Mesenchymal stem cell (in vitro differentiated cells and primary cell): ENCODE results near the gene RBM15B.

ENCODE experiments used
- DNase-seq: peaks from one replicate; pipeline ENCODE4 v3.0.0-alpha.2; 2013
- H2AFZ ChIP-seq: one replicate; pipeline ENCODE4 v1.6.1; 2013; ENCODE audit warnings: low read depth, mild to moderate bottlenecking, control low read depth, inconsistent platforms, low read length, moderate library complexity
- H2AK5ac ChIP-seq: 2 replicates; pipeline ENCODE4 v1.6.1; 2013; ENCODE audit warnings: low read length, moderate library complexity, mild to moderate bottlenecking, inconsistent platforms; ENCODE audit not compliant: severe bottlenecking
- H2BK120ac ChIP-seq: one replicate; pipeline ENCODE4 v1.6.1; 2013; ENCODE audit warnings: low read depth, mild to moderate bottlenecking, inconsistent platforms, low read length, moderate library complexity
- H2BK12ac ChIP-seq, 2 experiments: one replicate each; pipeline ENCODE4 v1.6.1; 2013; ENCODE audit warnings: inconsistent platforms in 2 of 2, low read length in 2 of 2, mild to moderate bottlenecking in 2 of 2, moderate library complexity in 2 of 2, control low read depth in 1 of 2
- H2BK15ac ChIP-seq: one replicate; pipeline ENCODE4 v1.6.1; 2013; ENCODE audit warnings: mild to moderate bottlenecking, low read depth, inconsistent platforms; ENCODE audit not compliant: poor library complexity, severe bottlenecking
- H2BK5ac ChIP-seq: 2 replicates; pipeline ENCODE4 v1.6.1; 2013; ENCODE audit warnings: low read depth, mild to moderate bottlenecking, low read length, control low read depth, inconsistent platforms; ENCODE audit not compliant: poor library complexity, severe bottlenecking
- H3K14ac ChIP-seq, 2 experiments: one replicate each; pipeline ENCODE4 v1.6.1; 2013; ENCODE audit warnings: inconsistent platforms in 2 of 2, low read length in 2 of 2, control low read depth in 1 of 2, mild to moderate bottlenecking in 1 of 2, moderate library complexity in 1 of 2
- H3K18ac ChIP-seq, 2 experiments: one replicate each; pipeline ENCODE4 v1.6.1; 2013; ENCODE audit warnings: inconsistent platforms in 2 of 2, low read length in 2 of 2, control low read depth in 1 of 2, low read depth in 1 of 2, mild to moderate bottlenecking in 1 of 2
- H3K23ac ChIP-seq, 2 experiments: one replicate each; pipeline ENCODE4 v1.6.1; 2013; ENCODE audit warnings: inconsistent platforms in 2 of 2, low read length in 2 of 2, mild to moderate bottlenecking in 2 of 2, moderate library complexity in 2 of 2, control low read depth in 1 of 2
- H3K27ac ChIP-seq: 2 replicates; pipeline ENCODE4 v1.5.1; 2013; ENCODE audit warnings: mild to moderate bottlenecking, moderate library complexity, low read length, control low read depth, inconsistent platforms; ENCODE audit not compliant: poor library complexity, severe bottlenecking
- H3K27me3 ChIP-seq, 2 experiments: 2 replicates each; pipeline versions ENCODE4 v1.6.1 to v1.7.0; 2013; ENCODE audit warnings: low read length in 2 of 2, mild to moderate bottlenecking in 2 of 2, moderate library complexity in 2 of 2, control low read depth in 1 of 2, inconsistent platforms in 1 of 2; ENCODE audit not compliant: control insufficient read depth in 1 of 2, insufficient read depth in 1 of 2
- H3K36me3 ChIP-seq, 2 experiments: 2 replicates each; pipeline versions ENCODE4 v1.6.1 to v1.7.0; 2013; ENCODE audit warnings: low read length in 2 of 2, control low read depth in 1 of 2, inconsistent platforms in 1 of 2, low read depth in 1 of 2, mild to moderate bottlenecking in 1 of 2; ENCODE audit not compliant: insufficient read depth in 2 of 2, control insufficient read depth in 1 of 2
- H3K4ac ChIP-seq, 2 experiments: one replicate each; pipeline ENCODE4 v1.6.1; 2013; ENCODE audit warnings: inconsistent platforms in 2 of 2, low read length in 2 of 2, mild to moderate bottlenecking in 2 of 2, moderate library complexity in 2 of 2, control low read depth in 1 of 2, low read depth in 1 of 2
- H3K4me1 ChIP-seq: 2 replicates; pipeline ENCODE4 v1.6.1; 2013; ENCODE audit warnings: low read depth, low read length, control low read depth; ENCODE audit not compliant: control insufficient read depth, insufficient read depth
- H3K4me2 ChIP-seq: 2 replicates; pipeline ENCODE4 v1.6.1; 2013; ENCODE audit warnings: low read length, mild to moderate bottlenecking, inconsistent platforms; ENCODE audit not compliant: poor library complexity, severe bottlenecking
- H3K4me3 ChIP-seq, 2 experiments: 2 replicates each; pipeline versions ENCODE4 v1.5.1 to v1.7.0; 2013; ENCODE audit warnings: low read length in 2 of 2, mild to moderate bottlenecking in 2 of 2, control low read depth in 1 of 2, low read depth in 1 of 2; ENCODE audit not compliant: insufficient read depth in 1 of 2
- H3K79me1 ChIP-seq: replicated peaks from 2 replicates; pipeline ENCODE4 v1.6.1; 2013; ENCODE audit warnings: mild to moderate bottlenecking, control low read depth, low read length, inconsistent platforms; ENCODE audit not compliant: poor library complexity, severe bottlenecking
- H3K9ac ChIP-seq: 2 replicates; pipeline ENCODE4 v1.7.0; 2013; ENCODE audit warnings: mild to moderate bottlenecking, low read length, moderate library complexity
- H3K9me3 ChIP-seq: 2 replicates; pipeline ENCODE4 v1.7.0; 2013; ENCODE audit warnings: mild to moderate bottlenecking, low read length; ENCODE audit not compliant: control insufficient read depth
- H4K8ac ChIP-seq: one replicate; pipeline ENCODE4 v1.6.1; 2013; ENCODE audit warnings: inconsistent platforms, mild to moderate bottlenecking, low read length, moderate library complexity
- H4K91ac ChIP-seq: one replicate; pipeline ENCODE4 v1.6.1; 2013; ENCODE audit warnings: mild to moderate bottlenecking, low read length, inconsistent platforms
- WGBS: methylation state at CpG from one replicate; pipeline ENCODE4 v1.1.7; 2013; ENCODE audit warnings: mixed read lengths; 5-methylcytosine and 5-hydroxymethylcytosine counted together

RBM15B gene

GRCh38 chr3:51384055-51384725, 6.9 kb upstream of the RBM15B start:
- peak overlapping the region; percentile 86 to 91 for H3K18ac ChIP-seq
- WGBS: 2% methylated on average over 29 of the region's 29 CpGs
- H2BK120ac ChIP-seq: peak overlapping the region; percentile 7

GRCh38 chr3:51384726-51385473, 6.2 kb upstream of the RBM15B start, which contains the start of gene MANF:
MANF (plus strand) TSS chr3:51385291; CDS start chr3:51385343, 52 bp downstream.
- H3K4me3 ChIP-seq: peak within 1 kb of the TSS; percentile 97 to 98

More at GRCh38 chr3:51384055-51384725, 6.9 kb upstream of the RBM15B start:
- no peaks in the 10 kb centered on the region for H3K9me3 ChIP-seq
- H3K4me2 ChIP-seq: peak overlapping the region; percentile 64
- H4K8ac ChIP-seq: peak overlapping the region; percentile 99
- H3K23ac ChIP-seq: peak overlapping the region in 1 of 2 experiments; percentile 75
- peak overlapping the region; percentile 39 for H2BK5ac ChIP-seq
- peak overlapping the region; percentile 99 for H3K9ac ChIP-seq
- H3K36me3 ChIP-seq: peaks cover 10 to 24% of the 10 kb centered on the region in 2 experiments
- no peak for DNase-seq
- peak overlapping the region; percentile 85 to 97 for H3K4me3 ChIP-seq
- peaks cover 11% of the 10 kb centered on the region for H3K79me1 ChIP-seq
- H3K4ac ChIP-seq: peak overlapping the region; percentile 92 to 95
- no peak overlapping the region for H2BK12ac ChIP-seq
- peak overlapping the region; percentile 49 for H2BK15ac ChIP-seq
- peak overlapping the region; percentile 64 for H2AFZ ChIP-seq
- peaks cover 16% of the 10 kb centered on the region for H3K4me1 ChIP-seq
- H3K27me3 ChIP-seq: no peaks in the 10 kb centered on the region
- H3K14ac ChIP-seq: peak overlapping the region; percentile 40 to 72
- peak overlapping the region; percentile 58 for H2AK5ac ChIP-seq
- H3K27ac ChIP-seq: peak overlapping the region; percentile 47
- peak overlapping the region; percentile 92 for H4K91ac ChIP-seq

GRCh38 chr3:51385621-51386091, 5.4 kb upstream of the RBM15B start:
- H3K9me3 ChIP-seq: no peaks in the 10 kb centered on the region

More at GRCh38 chr3:51384726-51385473, 6.2 kb upstream of the RBM15B start, which contains the start of gene MANF:
- Histone ChIP-seq H3K79me1 (peaks cover 11% of the 10 kb centered on the region), H3K4me2 (peak within 1 kb of the TSS; percentile 93), H3K27me3 (no peaks in the 10 kb centered on the region), H4K91ac (peak within 1 kb of the TSS; percentile 94), H3K27ac (peak within 1 kb of the TSS; percentile 47), H3K9ac (peak within 1 kb of the TSS; percentile 99), H3K18ac (peak within 1 kb of the TSS; percentile 91 to 99), H2AK5ac (peak within 1 kb of the TSS; percentile 58), H2BK12ac (no peak within 1 kb of the TSS), H3K23ac (peak within 1 kb of the TSS; percentile 65 to 99), H4K8ac (peak within 1 kb of the TSS; percentile 99), H3K9me3 (no peaks in the 10 kb centered on the region), H2BK120ac (peak within 1 kb of the TSS; percentile 7), H2BK5ac (peak within 1 kb of the TSS; percentile 39), H2BK15ac (peak within 1 kb of the TSS; percentile 49), H3K14ac (peak within 1 kb of the TSS; percentile 40 to 99), H3K4me1 (peaks cover 16% of the 10 kb centered on the region), H3K36me3 (peaks cover 16 to 30% of the 10 kb centered on the region in 2 experiments), H2AFZ (peak within 1 kb of the TSS; percentile 80), H3K4ac (peak within 1 kb of the TSS; percentile 92 to 95)
- DNase-seq: peak; percentile 98
- WGBS: 0% methylated on average over 52 of the region's 65 CpGs

More at GRCh38 chr3:51385621-51386091, 5.4 kb upstream of the RBM15B start:
- H3K14ac ChIP-seq: peak overlapping the region in 1 of 2 experiments; percentile 71
- H3K23ac ChIP-seq: peak overlapping the region in 1 of 2 experiments; percentile 46
- peak; percentile 18 for DNase-seq
- no peak overlapping the region for H2AK5ac ChIP-seq
- WGBS: 3% methylated on average over 17 of the region's 18 CpGs
- H2BK15ac ChIP-seq: no peak overlapping the region
- H4K91ac ChIP-seq: peak overlapping the region; percentile 15
- H3K79me1 ChIP-seq: peaks cover 11% of the 10 kb centered on the region
- no peak overlapping the region for H2BK12ac ChIP-seq
- H3K18ac ChIP-seq: peak overlapping the region; percentile 17 to 99
- peak overlapping the region; percentile 94 for H3K9ac ChIP-seq
- peak overlapping the region; percentile 93 for H3K4me2 ChIP-seq
- no peak overlapping the region for H2BK120ac ChIP-seq
- no peaks in the 10 kb centered on the region for H3K27me3 ChIP-seq
- H3K4me3 ChIP-seq: peak overlapping the region; percentile 97 to 98
- H4K8ac ChIP-seq: peak overlapping the region; percentile 88
- H3K27ac ChIP-seq: no peak overlapping the region
- H3K4ac ChIP-seq: peak overlapping the region; percentile 88 to 95
- peaks cover 22% of the 10 kb centered on the region for H3K4me1 ChIP-seq
- H3K36me3 ChIP-seq: peaks cover 24 to 35% of the 10 kb centered on the region in 2 experiments
- H2BK5ac ChIP-seq: no peak overlapping the region
- H2AFZ ChIP-seq: no peak overlapping the region
